HG03280 (cell line): ENCODE data around the gene SMIM10L2A.
"Not testable (repeated sequence)": the region's sequence is repeated elsewhere in the genome, so short reads cannot be mapped to it uniquely, and the experiment has no call there.

Experiments used
- ATAC-seq: cut with Tn5 transposase; IDR thresholded peaks from one replicate; pipeline ENCODE4 v1.9.1; 2021; ENCODE audit warnings: mild to moderate bottlenecking, moderate library complexity; ENCODE audit not compliant: unreplicated experiment

Gene SMIM10L2A

DNA sequence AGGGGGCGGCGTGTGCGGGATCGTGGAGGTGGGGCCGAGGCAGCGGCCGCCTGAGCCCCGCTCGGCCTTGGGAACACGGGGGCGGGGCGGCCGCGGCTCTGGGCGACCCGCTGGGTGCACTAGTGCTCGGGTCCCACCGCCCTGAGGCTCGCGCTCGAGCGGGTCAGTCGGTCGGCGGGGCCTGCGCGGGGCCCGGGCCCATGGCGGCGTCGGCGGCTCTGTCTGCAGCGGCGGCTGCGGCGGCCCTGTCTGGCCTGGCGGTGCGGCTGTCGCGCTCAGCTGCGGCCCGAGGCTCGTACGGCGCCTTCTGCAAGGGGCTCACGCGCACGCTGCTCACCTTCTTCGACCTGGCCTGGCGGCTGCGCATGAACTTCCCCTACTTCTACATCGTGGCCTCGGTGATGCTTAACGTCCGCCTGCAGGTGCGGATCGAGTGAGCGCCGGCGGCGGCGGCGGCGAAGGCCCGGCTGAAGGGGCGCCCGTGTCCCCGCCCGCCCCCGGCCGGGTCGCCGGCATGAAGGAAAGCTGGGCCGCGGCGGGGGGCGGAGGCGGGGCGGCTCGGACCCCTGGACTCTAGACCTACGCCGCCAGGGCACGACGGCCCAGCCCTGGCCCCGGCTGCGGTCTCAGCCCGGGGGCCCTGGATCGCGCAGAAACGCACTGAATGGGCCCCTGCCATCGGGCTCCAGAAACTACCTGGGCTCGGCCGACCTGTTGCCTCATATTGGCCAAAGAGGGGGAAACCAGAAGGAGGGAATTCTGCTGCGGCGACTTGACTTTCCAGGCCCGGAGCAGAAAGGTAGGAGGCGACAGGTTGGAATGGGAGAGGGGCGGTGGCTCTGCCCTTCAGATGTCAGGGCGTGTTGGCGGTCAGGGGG lies at the start of gene SMIM10L2A:
Gene SMIM10L2A (plus strand): TSS at position 13 of the 878 bp plus-strand sequence. CDS start 188 bp downstream, at position 201.
- ATAC-seq, result peak; percentile 50

DNA sequence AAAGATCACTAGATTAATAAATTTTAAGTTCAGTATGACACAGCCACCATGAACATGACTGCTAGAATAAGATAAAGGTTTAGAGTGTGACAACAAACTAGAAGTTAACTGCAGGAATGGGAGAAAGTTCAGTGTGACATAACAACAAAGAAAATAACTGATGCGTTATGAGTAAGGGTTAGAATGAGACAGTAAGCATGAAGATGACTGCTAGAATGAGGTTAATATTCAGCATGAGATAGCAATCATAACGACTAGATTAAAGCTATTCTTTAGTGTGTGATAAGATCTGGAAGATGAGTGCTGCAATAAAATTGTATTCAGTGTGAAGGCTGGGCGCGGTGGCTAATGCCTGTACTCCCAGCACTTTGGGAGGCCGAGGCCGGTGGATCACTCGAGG lies 48.4 kb upstream of the SMIM10L2A start:
- no peak for ATAC-seq

- no peak for ATAC-seq
Observed at GRCh38 chrX:135382260-135382659, 39.5 kb upstream of the SMIM10L2A start.

DNA sequence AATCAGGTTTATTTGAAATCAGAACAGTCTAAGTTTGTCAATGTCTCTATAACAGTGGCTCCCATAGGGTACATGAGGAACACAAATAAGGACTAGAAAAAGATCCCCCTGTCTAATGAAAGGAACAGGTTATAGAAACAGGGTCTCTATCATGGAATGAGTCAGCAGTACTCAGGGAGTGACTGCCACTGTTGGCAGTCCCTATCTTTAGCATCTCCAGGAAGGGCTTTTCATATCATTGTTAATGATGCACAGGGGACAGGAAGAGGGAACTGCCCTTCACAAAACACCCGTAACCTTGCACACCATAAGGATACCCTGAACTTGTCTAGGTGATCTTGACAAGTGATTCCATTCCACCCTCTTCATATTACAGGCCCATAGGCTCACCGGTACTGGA lies 38.5 kb upstream of the SMIM10L2A start:
- no peak for ATAC-seq

DNA sequence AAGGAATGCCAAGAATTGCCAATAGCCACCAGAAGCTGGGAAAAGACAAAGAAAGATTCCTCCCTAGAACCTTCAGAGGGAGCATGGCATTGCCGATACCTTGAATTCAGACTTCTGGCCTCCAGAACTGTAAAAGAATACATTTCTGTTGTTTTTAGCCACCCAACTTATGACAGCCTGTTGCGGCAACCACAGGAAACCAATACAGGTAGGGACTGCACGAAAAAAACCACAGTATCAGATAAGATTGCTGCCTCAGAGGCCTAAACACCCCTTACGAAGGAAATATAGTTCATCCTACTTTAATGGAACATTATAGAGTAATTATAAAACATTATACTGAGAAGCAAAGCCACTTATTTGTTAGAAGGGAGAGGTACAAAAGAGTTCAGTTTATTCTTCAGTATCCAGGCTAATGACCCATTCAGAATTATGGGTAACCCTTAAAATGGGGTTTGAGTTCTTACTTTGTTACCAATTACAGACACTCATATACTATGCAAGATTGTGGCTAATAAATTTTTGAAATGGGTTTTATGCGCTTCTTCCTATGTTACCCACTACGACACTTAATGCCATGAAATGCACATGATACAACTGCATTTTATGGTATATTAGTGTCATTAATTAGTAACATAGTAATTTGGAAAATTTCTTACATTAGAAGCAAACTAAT lies 37.4 kb upstream of the SMIM10L2A start:
- ATAC-seq, result no peak

DNA sequence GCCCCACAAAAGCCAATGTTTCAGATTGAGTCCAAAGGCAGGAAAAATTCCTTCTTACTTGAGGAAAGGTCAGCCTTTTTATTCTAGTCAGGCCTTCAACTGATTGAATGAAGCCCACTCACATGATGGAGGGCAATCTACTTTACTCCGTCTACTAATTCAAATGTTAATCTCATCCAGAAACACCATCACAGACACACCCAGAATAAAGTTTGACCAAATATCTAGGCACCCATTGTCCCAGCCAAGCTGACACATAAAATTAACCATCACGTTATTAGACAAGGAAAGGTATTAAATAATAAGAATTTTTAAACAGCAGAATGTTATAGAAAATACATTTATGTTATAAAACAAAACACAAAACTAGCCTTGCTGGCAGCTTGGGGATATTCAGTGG lies 32.9 kb upstream of the SMIM10L2A start:
- ATAC-seq, result no peak

DNA sequence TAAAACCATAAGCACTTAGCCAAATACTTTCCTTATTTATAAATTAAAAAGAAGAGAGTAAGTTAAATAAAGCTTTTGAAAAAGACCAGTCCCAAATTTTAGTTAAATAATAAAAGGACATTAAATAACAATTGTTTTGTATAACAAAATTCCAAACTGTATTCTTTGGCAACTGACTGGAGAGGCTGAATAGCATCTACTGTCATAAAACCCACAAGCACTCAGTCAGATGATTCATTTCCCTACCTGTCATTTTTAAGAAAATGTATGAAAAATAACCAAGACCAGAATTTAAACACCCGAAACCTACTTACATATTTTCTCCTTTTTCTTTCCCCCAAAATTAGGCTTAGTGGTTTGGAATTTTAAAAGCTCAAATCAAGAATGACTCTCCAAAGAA lies 32.5 kb upstream of the SMIM10L2A start:
- ATAC-seq, result no peak

GRCh38 chrX:135389717-135390116 lies 32.0 kb upstream of the SMIM10L2A start:
- no peak for ATAC-seq

- no peak for ATAC-seq
Observed at GRCh38 chrX:135391734-135392133, 30.0 kb upstream of the SMIM10L2A start.

GRCh38 chrX:135393051-135393450 lies 28.7 kb upstream of the SMIM10L2A start:
- ATAC-seq, result no peak

- no peak for ATAC-seq
Observed at GRCh38 chrX:135395064-135395463, 26.7 kb upstream of the SMIM10L2A start.

DNA sequence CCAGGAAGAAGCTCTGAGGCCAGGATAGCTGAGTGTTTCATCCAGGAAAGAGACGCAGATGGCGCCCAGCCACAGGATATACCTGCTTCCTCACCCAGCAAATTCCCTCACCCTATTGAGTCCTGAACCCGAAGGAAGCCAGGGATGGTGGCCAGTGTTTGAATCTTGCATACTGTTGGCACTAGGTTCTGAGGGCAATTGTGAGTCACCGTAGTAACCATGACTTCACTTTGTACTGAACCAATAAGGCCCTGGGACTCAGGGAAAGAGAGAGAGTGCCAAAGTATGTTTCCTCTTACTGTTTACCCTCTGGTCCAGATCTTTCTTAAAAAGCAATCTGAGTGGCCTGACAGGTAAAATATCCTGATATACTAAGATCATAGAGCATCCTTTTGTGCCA lies 25.6 kb upstream of the SMIM10L2A start:
- ATAC-seq, result no peak

- no peak for ATAC-seq
Observed at GRCh38 chrX:135396566-135396965, 25.2 kb upstream of the SMIM10L2A start.

- ATAC-seq, result no peak
Observed at GRCh38 chrX:135397652-135398051, 24.1 kb upstream of the SMIM10L2A start.

DNA sequence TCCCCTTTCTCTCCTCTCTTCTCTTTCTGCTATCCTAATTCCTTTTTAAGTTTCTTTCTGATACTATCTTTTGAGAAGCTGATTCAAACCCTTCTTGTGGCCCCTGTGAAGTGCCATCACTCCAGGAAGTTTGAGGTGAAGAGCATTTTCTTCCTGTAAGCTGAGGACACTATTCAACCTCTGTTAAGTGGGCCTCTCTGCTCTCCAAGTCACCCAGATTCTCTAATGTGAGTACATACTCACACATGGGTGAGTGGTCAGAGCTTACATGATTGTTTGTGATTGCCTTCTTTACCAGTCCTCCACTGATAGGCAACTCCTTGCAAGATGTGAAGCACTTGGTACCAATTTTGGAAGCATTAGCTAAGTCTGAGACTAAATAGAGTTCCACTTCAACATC lies 18.4 kb upstream of the SMIM10L2A start:
- no peak for ATAC-seq

DNA sequence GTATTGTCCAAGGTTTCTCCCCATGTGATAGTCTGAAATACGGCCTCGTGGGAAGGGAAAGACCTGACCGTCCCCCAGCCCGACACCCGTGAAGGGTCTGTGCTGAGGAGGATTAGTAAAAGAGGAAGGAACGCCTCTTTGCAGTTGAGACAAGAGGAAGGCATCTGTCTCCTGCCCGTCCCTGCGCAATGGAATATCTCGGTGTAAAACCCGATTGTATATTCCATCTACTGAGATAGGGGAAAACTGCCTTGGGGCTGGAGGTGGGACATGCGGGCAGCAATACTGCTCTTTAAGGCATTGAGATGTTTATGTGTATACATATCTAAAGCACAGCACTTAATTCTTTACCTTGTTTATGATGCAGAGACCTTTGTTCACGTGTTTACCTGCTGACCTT lies 15.3 kb upstream of the SMIM10L2A start:
- ATAC-seq, result not testable (repeated sequence)

GRCh38 chrX:135408794-135409193 lies 12.9 kb upstream of the SMIM10L2A start:
- no peak for ATAC-seq

GRCh38 chrX:135410861-135411627 lies 10.7 kb upstream of the SMIM10L2A start:
- no peak for ATAC-seq

DNA sequence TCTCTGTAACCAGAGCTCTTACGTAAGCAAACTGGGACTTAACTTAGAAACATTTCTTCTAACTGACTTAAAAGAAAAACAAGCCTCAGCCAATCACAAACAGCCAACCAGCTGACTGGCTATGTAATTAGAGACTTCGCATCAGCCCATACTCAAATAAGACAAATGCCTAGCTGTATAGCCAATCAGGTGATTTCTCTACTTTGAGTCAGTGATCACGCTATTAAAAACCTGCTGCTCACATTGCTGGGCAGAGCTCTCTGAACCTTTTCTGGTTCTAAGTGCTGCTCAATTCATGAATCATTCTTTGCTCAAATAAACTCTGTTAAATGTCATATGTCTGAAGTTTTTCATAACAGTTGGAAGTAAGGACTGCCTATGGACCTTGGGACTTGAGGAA lies 9.9 kb upstream of the SMIM10L2A start:
- ATAC-seq, result no peak

- ATAC-seq, result no peak
Observed at GRCh38 chrX:135416546-135416945, 5.2 kb upstream of the SMIM10L2A start.

DNA sequence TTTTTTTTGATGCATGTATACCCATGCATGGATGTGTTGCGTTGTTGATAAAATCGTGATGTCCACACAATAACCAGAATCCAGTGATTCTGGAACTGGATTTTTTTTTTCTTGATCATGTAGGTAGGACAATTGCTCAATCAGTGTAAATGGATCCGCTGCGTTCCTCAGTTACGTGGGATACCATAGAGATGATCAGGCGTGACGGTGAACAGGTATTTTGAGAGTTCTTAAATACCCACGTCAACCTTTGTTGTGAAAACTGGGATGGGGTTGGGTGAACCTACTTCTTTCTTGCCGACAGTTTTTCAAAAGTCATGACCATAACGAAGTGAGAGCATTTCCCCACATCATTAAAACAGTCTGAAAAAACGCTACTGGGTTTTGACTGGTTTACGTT lies 913 bp upstream of the SMIM10L2A start:
- no peak for ATAC-seq
